HCT116 (cell line): ENCODE data around the gene EGFL8. TPM values are rescaled to one million over a fixed set of nuclear protein-coding genes. Genes with fewer than 3 reads are reported as not detected.

ENCODE experiments used
- ATAC-seq: fragments of 200-7000 bp; cut with Tn5 transposase; 2 replicates; pipeline ENCODE4 v1.9.1; 2020; ENCODE audit warnings: mild to moderate bottlenecking, moderate library complexity
- BruUV-seq: library from RNA; stranded (reverse); fragments of 400-500 nt; replicated peaks from 2 replicates; lab custom pipeline; 2021; lab: Mats Ljungman, UMichigan
- CTCF ChIA-PET: fragments of 300-600 bp; sonication (Branson Sonifier 250); formaldehyde crosslinking; loops from one replicate; lab custom pipeline; 2021; ENCODE audit warnings: antibody characterized with exemption; lab: Charles Lee
- POLR2A ChIA-PET: fragments of 300-600, 350-600 bp; sonication (Branson Sonifier 250); formaldehyde crosslinking; loops from one replicate; lab custom pipeline; 2021; ENCODE audit warnings: antibody characterized with exemption; lab: Charles Lee
- RAD21 ChIA-PET, 2 experiments: fragments of 300-600 bp; sonication (Branson Sonifier 250); formaldehyde crosslinking; loops; one replicate each; lab custom pipeline; 2023; ENCODE audit warnings: low total read pairs in 2 of 2; ENCODE audit not compliant: uncharacterized antibody in 2 of 2, unreplicated experiment in 2 of 2, low non-redundant PET in 1 of 2; lab: Charles Lee
- DNase-seq: peaks from one replicate; pipeline ENCODE4 v3.0.0-alpha.2; 2010; ENCODE audit warnings: low read depth, low spot score
- H2AFZ ChIP-seq: fragments of 200-600 bp; shearing (Covaris generic), sonication (generic); 2 replicates; pipeline ENCODE4 v1.6.1; 2017; ENCODE audit warnings: low read depth, mixed run types, mixed read lengths, antibody characterized with exemption, low read length; ENCODE audit not compliant: poor library complexity, severe bottlenecking
- H3K27ac ChIP-seq: 2 replicates; pipeline ENCODE4 v1.5.1; 2012; ENCODE audit warnings: low read depth, low read length
- H3K27me3 ChIP-seq: fragments of 200-600 bp; sonication (generic); 2 replicates; pipeline ENCODE4 v1.6.1; 2016; ENCODE audit warnings: mixed run types, low read length, mixed read lengths; ENCODE audit not compliant: insufficient read depth
- H3K36me3 ChIP-seq, 2 experiments: fragments of 200-500 bp in 1 of 2; fragments of 200-600 bp in 1 of 2; sonication (Bioruptor generic) in 1 of 2; sonication (generic) in 1 of 2; 2 replicates each; pipeline versions ENCODE4 v1.5.1 to v1.6.1; 2014 to 2016; ENCODE audit warnings: low read length in 2 of 2, inconsistent platforms in 1 of 2, mixed read lengths in 1 of 2, mixed run types in 1 of 2; ENCODE audit not compliant: insufficient read depth in 2 of 2, control insufficient read depth in 1 of 2
- H3K4me1 ChIP-seq, 2 experiments: fragments of 200-600 bp in 1 of 2; sonication (generic) in 1 of 2; 2 replicates each; pipeline versions ENCODE4 v1.5.1 to v1.6.1; 2012 to 2017; ENCODE audit warnings: low read length in 2 of 2, inconsistent platforms in 1 of 2, mild to moderate bottlenecking in 1 of 2, mixed read lengths in 1 of 2, mixed run types in 1 of 2, moderate library complexity in 1 of 2; ENCODE audit not compliant: insufficient read depth in 2 of 2, control insufficient read depth in 1 of 2
- H3K4me2 ChIP-seq: fragments of 200-600 bp; sonication (generic); 2 replicates; pipeline ENCODE4 v1.6.1; 2017; ENCODE audit warnings: mixed run types, low read length, mixed read lengths
- H3K4me3 ChIP-seq, 2 experiments: fragments of 200-600 bp in 1 of 2; sonication (generic) in 1 of 2; replicated peaks in 1 of 2; 2 replicates each; pipeline ENCODE4 v1.5.1; 2011 to 2016; ENCODE audit warnings: low read length in 2 of 2, control low read depth in 1 of 2, low read depth in 1 of 2, mild to moderate bottlenecking in 1 of 2, mixed read lengths in 1 of 2, mixed run types in 1 of 2
- H3K79me2 ChIP-seq: fragments of 200-600 bp; sonication (generic); 2 replicates; pipeline ENCODE4 v1.6.1; 2017; ENCODE audit warnings: mild to moderate bottlenecking, mixed run types, low read length, moderate library complexity, mixed read lengths; ENCODE audit not compliant: insufficient read depth
- H3K9ac ChIP-seq: fragments of 200-600 bp; sonication (generic); 2 replicates; pipeline ENCODE4 v1.6.1; 2016; ENCODE audit warnings: low read length, mixed read lengths
- H3K9me2 ChIP-seq: fragments of 200-600 bp; sonication (generic), shearing (Covaris generic); 2 replicates; pipeline ENCODE4 v1.6.1; 2017; ENCODE audit warnings: mixed run types, mild to moderate bottlenecking, moderate library complexity; ENCODE audit not compliant: insufficient read depth
- H3K9me3 ChIP-seq, 2 experiments: fragments of 200-500 bp in 1 of 2; fragments of 200-600 bp in 1 of 2; sonication (Bioruptor generic) in 1 of 2; sonication (generic) in 1 of 2; 2 replicates each; pipeline ENCODE4 v1.6.1; 2014 to 2017; ENCODE audit warnings: low read length in 2 of 2, mixed read lengths in 2 of 2, inconsistent platforms in 1 of 2, low read depth in 1 of 2, mild to moderate bottlenecking in 1 of 2, mixed run types in 1 of 2, moderate library complexity in 1 of 2; ENCODE audit not compliant: control insufficient read depth in 1 of 2, insufficient read depth in 1 of 2
- H4K20me1 ChIP-seq: fragments of 200-600 bp; sonication (generic), shearing (Covaris generic); 2 replicates; pipeline ENCODE4 v1.6.1; 2017; ENCODE audit warnings: mixed run types, mild to moderate bottlenecking, moderate library complexity; ENCODE audit not compliant: insufficient read depth
- EGR1 ChIP-seq: IDR thresholded peaks from 2 replicates; pipeline ENCODE4 v1.6.1; 2012; ENCODE audit warnings: low read depth
- ELF1 ChIP-seq: IDR thresholded peaks from 2 replicates; pipeline ENCODE4 v1.6.1; 2012; ENCODE audit warnings: low read depth, borderline replicate concordance
- EZH2 ChIP-seq: fragments of 200-600 bp; sonication (generic); IDR thresholded peaks from 2 replicates; pipeline ENCODE4 v1.6.1; 2017; ENCODE audit warnings: antibody characterized with exemption, mixed run types
- FOSL1 ChIP-seq: IDR thresholded peaks from 2 replicates; pipeline ENCODE4 v1.6.1; 2012; ENCODE audit warnings: low read depth
- POLR2A ChIP-seq: IDR thresholded peaks from 2 replicates; pipeline ENCODE4 v1.7.0; 2011; ENCODE audit warnings: borderline replicate concordance; ENCODE audit not compliant: insufficient read depth, insufficient read length; ENCODE audit errors: extremely low read depth
- POLR2AphosphoS5 ChIP-seq: IDR thresholded peaks from 2 replicates; pipeline ENCODE4 v1.6.1; 2011; ENCODE audit warnings: mild to moderate bottlenecking, low read depth, low read length, moderate library complexity
- SP1 ChIP-seq: IDR thresholded peaks from 2 replicates; pipeline ENCODE4 v1.6.1; 2012; ENCODE audit warnings: low read depth
- SRF ChIP-seq: IDR thresholded peaks from 2 replicates; pipeline ENCODE4 v1.6.1; 2012; ENCODE audit warnings: low read depth
- TCF7L2 ChIP-seq: IDR thresholded peaks from 2 replicates; pipeline ENCODE4 v1.7.0; 2011; ENCODE audit warnings: borderline replicate concordance, inconsistent platforms; ENCODE audit not compliant: insufficient read depth, insufficient read length; ENCODE audit errors: extremely low read depth
- YY1 ChIP-seq: IDR thresholded peaks from 2 replicates; pipeline ENCODE4 v1.6.1; 2011; ENCODE audit warnings: low read length, low read depth, moderate library complexity, mild to moderate bottlenecking; ENCODE audit not compliant: insufficient replicate concordance; ENCODE audit errors: extremely low read depth
- ZFX ChIP-seq: fragments of 450-650 bp; IDR thresholded peaks from 2 replicates; pipeline ENCODE4 v1.6.1; 2017
- ZNF274 ChIP-seq: fragments of 200-500 bp; sonication (Bioruptor generic); IDR thresholded peaks from 2 replicates; pipeline ENCODE4 v1.6.1; 2014; ENCODE audit warnings: mild to moderate bottlenecking, low read depth, low read length, inconsistent platforms
- intact Hi-C: fragments of 100-400 bp; cut with micrococcal nuclease; formaldehyde crosslinking; loops from 2 replicates; pipeline ENCODE4 v1.10.0; 2022
- total RNA-seq: library from RNA; stranded (reverse); gene quantifications from one replicate; pipeline ENCODE4 v1.2.1, GENCODE V29; 2021; ENCODE audit not compliant: unreplicated experiment
- TF ChIP-seq, protein P1 (sequence below): IDR thresholded peaks from 2 replicates; pipeline ENCODE4 v1.6.1; 2011; ENCODE audit warnings: mild to moderate bottlenecking, low read length, moderate library complexity; ENCODE audit not compliant: insufficient replicate concordance; ENCODE audit errors: extremely low read depth
- TF ChIP-seq, protein P2 (sequence below), 3 experiments: fragments of 200-600 bp in 1 of 3; sonication (generic) in 1 of 3; IDR thresholded peaks in 2 of 3; conservative IDR thresholded peaks in 1 of 3; 2 replicates each; pipeline ENCODE4 v1.5.1; 2012 to 2017; ENCODE audit warnings: low read depth in 2 of 3, low read length in 2 of 3, antibody characterized with exemption in 1 of 3, borderline replicate concordance in 1 of 3, control low read depth in 1 of 3, mild to moderate bottlenecking in 1 of 3, mixed read lengths in 1 of 3, mixed run types in 1 of 3, moderate library complexity in 1 of 3; ENCODE audit not compliant: insufficient read depth in 1 of 3
- TF ChIP-seq, protein P3 (sequence below): IDR thresholded peaks from 2 replicates; pipeline ENCODE4 v1.6.1; 2012
- TF ChIP-seq, protein P4 (sequence below): IDR thresholded peaks from 2 replicates; pipeline ENCODE4 v1.6.1; 2012; ENCODE audit warnings: low read depth

Gene EGFL8
- total RNA-seq, 1 experiment from 2014 or later, result 29.0 TPM

DNA sequence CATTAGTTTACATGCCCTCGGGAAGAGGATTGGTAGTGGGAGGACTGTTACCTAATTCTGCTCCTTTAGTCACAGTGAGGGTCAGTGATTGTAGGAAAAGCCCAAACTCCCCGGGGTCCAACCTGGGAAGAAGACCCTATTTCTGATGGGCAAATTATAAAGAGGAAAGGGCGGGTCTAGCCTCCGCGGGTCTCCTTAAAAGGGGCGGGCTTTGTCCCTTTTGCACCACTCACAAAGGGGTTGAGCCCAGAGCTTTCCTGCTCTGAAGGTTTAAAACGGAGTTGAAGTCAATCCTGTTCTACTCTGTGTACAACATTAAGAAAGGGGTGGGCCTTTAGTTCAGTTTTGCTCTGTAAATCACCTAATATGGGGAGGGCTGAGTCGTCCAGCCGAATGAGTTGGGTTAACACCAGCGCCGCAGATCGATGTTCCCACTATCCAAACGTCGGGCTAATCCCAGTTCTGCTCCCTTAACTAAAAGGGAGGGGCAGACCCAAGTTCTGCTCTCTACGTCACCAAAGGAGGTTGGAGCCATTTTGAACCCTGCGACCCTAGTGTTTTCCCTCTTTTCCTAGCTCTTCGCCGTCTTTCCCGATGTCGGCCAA is 12.9 kb downstream of the EGFL8 start:
- H4K20me1 ChIP-seq, result no peaks in the 10 kb centered on the region
- ATAC-seq (no peak), DNase-seq (no peak)
- ChIA-PET RAD21 (no interaction called here), POLR2A (interaction anchor here (0.8 to 2.2 kb wide), 9 partner anchors 13 to 795 kb away, joined by 3 to 10 read pairs (median 4); partner anchors contain the start of genes ATF6B, EGFL8, FKBPL and GPSM3), CTCF (interaction anchor here (0.6 to 1.7 kb wide), 3 partner anchors 13 to 59 kb away, joined by 3 to 10 read pairs (median 9); partner anchors contain the start of gene PBX2)
- TSS peak; percentile 39 for BruUV-seq
- H3K27me3 ChIP-seq, result no peaks in the 10 kb centered on the region
- H3K4me1 ChIP-seq, result peaks cover 24 to 52% of the 10 kb centered on the region in 2 experiments
- H3K4me2 ChIP-seq, result peak overlapping the region; percentile 97
- peaks cover 0 to 11% of the 10 kb centered on the region in 2 experiments; a peak in 2 of 4 replicates for H3K36me3 ChIP-seq
- peak overlapping the region; percentile 93 to 98 for H3K4me3 ChIP-seq
- peaks cover 24% of the 10 kb centered on the region for H3K79me2 ChIP-seq
- H3K9me2 ChIP-seq, result no peaks in the 10 kb centered on the region
- TF ChIP-seq, protein P1, sequence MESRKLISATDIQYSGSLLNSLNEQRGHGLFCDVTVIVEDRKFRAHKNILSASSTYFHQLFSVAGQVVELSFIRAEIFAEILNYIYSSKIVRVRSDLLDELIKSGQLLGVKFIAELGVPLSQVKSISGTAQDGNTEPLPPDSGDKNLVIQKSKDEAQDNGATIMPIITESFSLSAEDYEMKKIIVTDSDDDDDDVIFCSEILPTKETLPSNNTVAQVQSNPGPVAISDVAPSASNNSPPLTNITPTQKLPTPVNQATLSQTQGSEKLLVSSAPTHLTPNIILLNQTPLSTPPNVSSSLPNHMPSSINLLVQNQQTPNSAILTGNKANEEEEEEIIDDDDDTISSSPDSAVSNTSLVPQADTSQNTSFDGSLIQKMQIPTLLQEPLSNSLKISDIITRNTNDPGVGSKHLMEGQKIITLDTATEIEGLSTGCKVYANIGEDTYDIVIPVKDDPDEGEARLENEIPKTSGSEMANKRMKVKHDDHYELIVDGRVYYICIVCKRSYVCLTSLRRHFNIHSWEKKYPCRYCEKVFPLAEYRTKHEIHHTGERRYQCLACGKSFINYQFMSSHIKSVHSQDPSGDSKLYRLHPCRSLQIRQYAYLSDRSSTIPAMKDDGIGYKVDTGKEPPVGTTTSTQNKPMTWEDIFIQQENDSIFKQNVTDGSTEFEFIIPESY, result no peak
- TF ChIP-seq SP1, result no peak
- TF ChIP-seq YY1, result peak; percentile 47
- TF ChIP-seq TCF7L2, result no peak
- TF ChIP-seq, protein P2, sequence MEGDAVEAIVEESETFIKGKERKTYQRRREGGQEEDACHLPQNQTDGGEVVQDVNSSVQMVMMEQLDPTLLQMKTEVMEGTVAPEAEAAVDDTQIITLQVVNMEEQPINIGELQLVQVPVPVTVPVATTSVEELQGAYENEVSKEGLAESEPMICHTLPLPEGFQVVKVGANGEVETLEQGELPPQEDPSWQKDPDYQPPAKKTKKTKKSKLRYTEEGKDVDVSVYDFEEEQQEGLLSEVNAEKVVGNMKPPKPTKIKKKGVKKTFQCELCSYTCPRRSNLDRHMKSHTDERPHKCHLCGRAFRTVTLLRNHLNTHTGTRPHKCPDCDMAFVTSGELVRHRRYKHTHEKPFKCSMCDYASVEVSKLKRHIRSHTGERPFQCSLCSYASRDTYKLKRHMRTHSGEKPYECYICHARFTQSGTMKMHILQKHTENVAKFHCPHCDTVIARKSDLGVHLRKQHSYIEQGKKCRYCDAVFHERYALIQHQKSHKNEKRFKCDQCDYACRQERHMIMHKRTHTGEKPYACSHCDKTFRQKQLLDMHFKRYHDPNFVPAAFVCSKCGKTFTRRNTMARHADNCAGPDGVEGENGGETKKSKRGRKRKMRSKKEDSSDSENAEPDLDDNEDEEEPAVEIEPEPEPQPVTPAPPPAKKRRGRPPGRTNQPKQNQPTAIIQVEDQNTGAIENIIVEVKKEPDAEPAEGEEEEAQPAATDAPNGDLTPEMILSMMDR (IDR thresholded peaks at IDR 0.05 in 2 of 3, conservative IDR thresholded peaks at IDR 0.05 in 1 of 3; ENCODE audit: borderline replicate concordance in 1 of 3, insufficient read depth in 1 of 3, low read depth in 2 of 3, low read length in 2 of 3), result no peak
- TF ChIP-seq EGR1, result no peak
- TF ChIP-seq EZH2, result no peak
- no peak for TF ChIP-seq SRF
- TF ChIP-seq ZNF274, result no peak
- TF ChIP-seq, protein P3, sequence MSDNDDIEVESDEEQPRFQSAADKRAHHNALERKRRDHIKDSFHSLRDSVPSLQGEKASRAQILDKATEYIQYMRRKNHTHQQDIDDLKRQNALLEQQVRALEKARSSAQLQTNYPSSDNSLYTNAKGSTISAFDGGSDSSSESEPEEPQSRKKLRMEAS, result no peak
- TF ChIP-seq POLR2A, result peak; percentile 32
- no peak for TF ChIP-seq FOSL1
- TF ChIP-seq ELF1, result no peak
- TF ChIP-seq ZFX, result no peak
- TF ChIP-seq POLR2AphosphoS5, result no peak
- TF ChIP-seq, protein P4, sequence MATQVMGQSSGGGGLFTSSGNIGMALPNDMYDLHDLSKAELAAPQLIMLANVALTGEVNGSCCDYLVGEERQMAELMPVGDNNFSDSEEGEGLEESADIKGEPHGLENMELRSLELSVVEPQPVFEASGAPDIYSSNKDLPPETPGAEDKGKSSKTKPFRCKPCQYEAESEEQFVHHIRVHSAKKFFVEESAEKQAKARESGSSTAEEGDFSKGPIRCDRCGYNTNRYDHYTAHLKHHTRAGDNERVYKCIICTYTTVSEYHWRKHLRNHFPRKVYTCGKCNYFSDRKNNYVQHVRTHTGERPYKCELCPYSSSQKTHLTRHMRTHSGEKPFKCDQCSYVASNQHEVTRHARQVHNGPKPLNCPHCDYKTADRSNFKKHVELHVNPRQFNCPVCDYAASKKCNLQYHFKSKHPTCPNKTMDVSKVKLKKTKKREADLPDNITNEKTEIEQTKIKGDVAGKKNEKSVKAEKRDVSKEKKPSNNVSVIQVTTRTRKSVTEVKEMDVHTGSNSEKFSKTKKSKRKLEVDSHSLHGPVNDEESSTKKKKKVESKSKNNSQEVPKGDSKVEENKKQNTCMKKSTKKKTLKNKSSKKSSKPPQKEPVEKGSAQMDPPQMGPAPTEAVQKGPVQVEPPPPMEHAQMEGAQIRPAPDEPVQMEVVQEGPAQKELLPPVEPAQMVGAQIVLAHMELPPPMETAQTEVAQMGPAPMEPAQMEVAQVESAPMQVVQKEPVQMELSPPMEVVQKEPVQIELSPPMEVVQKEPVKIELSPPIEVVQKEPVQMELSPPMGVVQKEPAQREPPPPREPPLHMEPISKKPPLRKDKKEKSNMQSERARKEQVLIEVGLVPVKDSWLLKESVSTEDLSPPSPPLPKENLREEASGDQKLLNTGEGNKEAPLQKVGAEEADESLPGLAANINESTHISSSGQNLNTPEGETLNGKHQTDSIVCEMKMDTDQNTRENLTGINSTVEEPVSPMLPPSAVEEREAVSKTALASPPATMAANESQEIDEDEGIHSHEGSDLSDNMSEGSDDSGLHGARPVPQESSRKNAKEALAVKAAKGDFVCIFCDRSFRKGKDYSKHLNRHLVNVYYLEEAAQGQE, result no peak
- intact Hi-C loops, result no loop called here
- H2AFZ ChIP-seq, result no peak overlapping the region
- H3K9me3 ChIP-seq, result no peaks in the 10 kb centered on the region
- peak overlapping the region; percentile 90 for H3K9ac ChIP-seq
- peak overlapping the region; percentile 74 for H3K27ac ChIP-seq
